22Rv1 (cell line): ENCODE results near the gene PISD.

ENCODE experiments used
- ZFX ChIP-seq: fragments of 450-650 bp; IDR thresholded peaks from 2 replicates; pipeline ENCODE4 v1.6.1; 2017; ENCODE audit warnings: antibody characterized with exemption, borderline replicate concordance
- TF ChIP-seq, protein P1 (sequence below): fragments of 450-650 bp; IDR thresholded peaks from 2 replicates; pipeline ENCODE4 v1.5.1; 2017; ENCODE audit warnings: mild to moderate bottlenecking

DNA sequence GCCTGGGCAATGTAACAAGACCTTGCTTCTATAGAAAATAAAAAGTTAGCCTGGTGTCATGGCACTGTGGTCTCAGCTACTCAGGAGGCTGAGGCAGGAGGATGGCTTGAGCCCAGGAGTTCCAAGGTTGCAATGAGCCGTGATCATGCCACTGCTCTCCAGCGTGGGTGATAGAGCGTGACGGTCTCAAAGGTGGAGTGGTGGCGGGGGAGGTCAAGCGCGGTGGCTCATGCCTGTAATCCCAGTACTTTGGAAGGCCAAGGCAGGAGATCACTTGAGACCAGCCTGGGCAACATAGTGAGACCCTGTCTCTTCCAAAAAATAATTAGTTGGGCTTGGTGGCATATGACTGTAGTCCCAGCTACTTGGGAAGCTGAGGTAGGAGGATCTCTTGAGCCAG lies 16.7 kb upstream of the PISD start:
- TF ChIP-seq, protein P1, sequence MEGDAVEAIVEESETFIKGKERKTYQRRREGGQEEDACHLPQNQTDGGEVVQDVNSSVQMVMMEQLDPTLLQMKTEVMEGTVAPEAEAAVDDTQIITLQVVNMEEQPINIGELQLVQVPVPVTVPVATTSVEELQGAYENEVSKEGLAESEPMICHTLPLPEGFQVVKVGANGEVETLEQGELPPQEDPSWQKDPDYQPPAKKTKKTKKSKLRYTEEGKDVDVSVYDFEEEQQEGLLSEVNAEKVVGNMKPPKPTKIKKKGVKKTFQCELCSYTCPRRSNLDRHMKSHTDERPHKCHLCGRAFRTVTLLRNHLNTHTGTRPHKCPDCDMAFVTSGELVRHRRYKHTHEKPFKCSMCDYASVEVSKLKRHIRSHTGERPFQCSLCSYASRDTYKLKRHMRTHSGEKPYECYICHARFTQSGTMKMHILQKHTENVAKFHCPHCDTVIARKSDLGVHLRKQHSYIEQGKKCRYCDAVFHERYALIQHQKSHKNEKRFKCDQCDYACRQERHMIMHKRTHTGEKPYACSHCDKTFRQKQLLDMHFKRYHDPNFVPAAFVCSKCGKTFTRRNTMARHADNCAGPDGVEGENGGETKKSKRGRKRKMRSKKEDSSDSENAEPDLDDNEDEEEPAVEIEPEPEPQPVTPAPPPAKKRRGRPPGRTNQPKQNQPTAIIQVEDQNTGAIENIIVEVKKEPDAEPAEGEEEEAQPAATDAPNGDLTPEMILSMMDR: no peak
- TF ChIP-seq ZFX: no peak
